Heart left ventricle (tissue), 16 donors: ENCODE measurements around the gene BCKDHA. TPM values are rescaled to one million over a fixed set of nuclear protein-coding genes. Genes with fewer than 3 reads are reported as not detected.
A peak's percentile ranks its signal among the peaks of the same experiment; 100 is the strongest.

Experiments used
- ATAC-seq, 4 donors: fragments of 200-7000 bp; cut with Tn5 transposase; one replicate each; pipeline ENCODE4 v1.9.1; 2020 to 2022; ENCODE audit warnings: moderate library complexity in 4 of 4, mild to moderate bottlenecking in 3 of 4, moderate number of reproducible peaks in 1 of 4
- DNase-seq, 5 donors: peaks; one replicate each; pipeline ENCODE4 v3.0.0-alpha.2; 2020
- H3K27ac ChIP-seq, 12 donors: fragments of 200-600 bp; sonication (generic) in 4 of 12; one replicate each; pipeline versions ENCODE4 v1.5.0 to v1.8.0; 2016 to 2022; ENCODE audit warnings: mild to moderate bottlenecking in 2 of 12
- H3K27me3 ChIP-seq, 9 donors: fragments of 200-600 bp; sonication (generic) in 2 of 9; one replicate each; pipeline versions ENCODE4 v1.5.1 to v1.8.0; 2016 to 2022; ENCODE audit warnings: mild to moderate bottlenecking in 3 of 9
- H3K36me3 ChIP-seq, 9 donors: fragments of 200-600 bp; sonication (generic) in 2 of 9; one replicate each; pipeline versions ENCODE4 v1.5.0 to v1.8.0; 2018 to 2022; ENCODE audit warnings: mild to moderate bottlenecking in 2 of 9
- H3K4me1 ChIP-seq, 12 donors: fragments of 200-600 bp; sonication (generic) in 4 of 12; one replicate each; pipeline versions ENCODE4 v1.5.0 to v1.8.0; 2016 to 2022; ENCODE audit warnings: mild to moderate bottlenecking in 3 of 12
- H3K4me3 ChIP-seq, 12 donors: fragments of 200-600 bp; sonication (generic) in 4 of 12; one replicate each; pipeline versions ENCODE4 v1.5.0 to v1.8.0; 2017 to 2022; ENCODE audit warnings: mild to moderate bottlenecking in 9 of 12, moderate library complexity in 4 of 12
- H3K9me3 ChIP-seq, 12 donors: fragments of 200-600 bp; sonication (generic) in 4 of 12; one replicate each; pipeline versions ENCODE4 v1.5.0 to v1.8.0; 2016 to 2022; ENCODE audit warnings: mild to moderate bottlenecking in 1 of 12
- POLR2A ChIP-seq, 2 donors: fragments of 450-650 bp; IDR thresholded peaks; one replicate each; pipeline ENCODE4 v1.6.1; 2017; ENCODE audit warnings: antibody characterized with exemption in 2 of 2, mild to moderate bottlenecking in 2 of 2, moderate library complexity in 2 of 2
- WGBS, 4 donors: extraction: QIAGEN DNeasy Blood & Tissue Kit in 2 of 4; methylation state at CpG; one replicate each; pipeline versions ENCODE4 v1.1.5 to v1.1.7; 2013 to 2018; 5-methylcytosine and 5-hydroxymethylcytosine counted together
- intact Hi-C, 10 donors: fragments of 100-400 bp; cut with DNase I; formaldehyde crosslinking; loops; one replicate each; pipeline versions ENCODE4 v1.11.1 to v1.14.2; 2022
- polyA plus RNA-seq, 2 donors: library from polyadenylated mRNA; stranded (reverse); fragments of 200-250 nt; gene quantifications; one replicate each; pipeline ENCODE4 v1.2.3, GENCODE V29; 2013
- total RNA-seq, 9 donors: library from RNA; depleted of rRNA in 2 of 9; stranded (reverse); fragments of >200 nt in 2 of 9; fragmentation: NEBNext Ultra II Directional in 3 of 9; extraction: Animal tissue kit (Norgen Biotek cat#: 25700) in 3 of 9; gene quantifications; one replicate each; pipeline versions ENCODE4 v1.1.0 to v1.2.4, GENCODE V29; 2016 to 2023
- TF ChIP-seq, protein P1 (sequence below), 12 donors: fragments of 200-600 bp; sonication (generic) in 4 of 12; IDR thresholded peaks; one replicate each; pipeline versions ENCODE4 v1.5.0 to v1.8.0; 2018 to 2022; ENCODE audit warnings: antibody characterized with exemption in 12 of 12, mild to moderate bottlenecking in 5 of 12
- donor health status: ischemic (EF 13 %, LVEDD 7.1; RV severe dilation, severe dysfunction).
- donor health status: healthy with polysubstance abuse.
- donor health status: DM: no; HTN: yes; CAD: no.
- donor health status: DM: no; HTN: no; CAD: no.
- donor health status: ischemic (EF 25% LVEDD 6.9; RV normal size, moderate dysfunction).
- donor health status: ischemic (EF 25% LVEDD 5.7; RV mildly dilated, moderate dysfunction).
- donor health status: healthy.
- donor health status: DM: yes; HTN: yes; CAD: no.
- donor health status: ischemic (EF 35%, LVEDD 5.7; RV mildly dilated, moderate dysfunction).
- donor health status: nonischemic (EF 11% LVEDD 7.7; RV severe dilation, severe dysfunction).
- donor health status: DM: yes; HTN: yes; CAD: no.
- donor health status: PGD.
- donor health status: ischemic (EF 29% LVEDD 5.4; RV normal size, mild dysfunction).
- donor health status: nonischemic (EF 23%, LVEDD 6.1; RV moderate dilation, normal function).

The BCKDHA gene
- total and polyA plus RNA-seq, 11 donors = 32.0 to 149 (median 39.2) TPM

DNA sequence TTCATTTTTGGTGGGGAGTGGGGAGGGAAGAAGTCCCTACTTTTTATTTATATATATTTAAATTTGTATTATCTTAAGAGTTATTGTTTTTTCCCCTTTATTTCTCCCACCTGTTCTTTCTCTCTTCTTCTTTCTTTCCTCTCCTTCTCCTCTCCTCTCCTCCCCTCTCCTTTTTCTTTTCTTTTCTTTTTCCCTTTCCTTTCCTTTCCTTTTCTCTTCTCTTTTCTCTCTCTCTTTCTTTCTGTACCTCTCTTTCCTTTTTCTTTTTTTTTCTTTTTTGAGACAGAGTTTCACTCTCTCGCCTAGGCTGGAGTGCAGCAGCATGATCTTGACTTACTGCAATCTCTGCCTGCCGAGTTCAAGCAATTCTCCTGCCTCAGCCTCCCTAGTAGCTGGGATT lies 1.9 kb downstream of the BCKDHA start:
- intact Hi-C loops = loop anchor here in 6 of 10 donors (2.0 to 5.0 kb wide), 3 partner anchors 38 to 43 kb away; partner anchors contain the start of genes DMAC2 (in 5 of the 6) and ERICH4 (in 1 of the 6)
- TF ChIP-seq POLR2A (IDR thresholded peaks at IDR 0.05) = no peak
- TF ChIP-seq, protein P1, sequence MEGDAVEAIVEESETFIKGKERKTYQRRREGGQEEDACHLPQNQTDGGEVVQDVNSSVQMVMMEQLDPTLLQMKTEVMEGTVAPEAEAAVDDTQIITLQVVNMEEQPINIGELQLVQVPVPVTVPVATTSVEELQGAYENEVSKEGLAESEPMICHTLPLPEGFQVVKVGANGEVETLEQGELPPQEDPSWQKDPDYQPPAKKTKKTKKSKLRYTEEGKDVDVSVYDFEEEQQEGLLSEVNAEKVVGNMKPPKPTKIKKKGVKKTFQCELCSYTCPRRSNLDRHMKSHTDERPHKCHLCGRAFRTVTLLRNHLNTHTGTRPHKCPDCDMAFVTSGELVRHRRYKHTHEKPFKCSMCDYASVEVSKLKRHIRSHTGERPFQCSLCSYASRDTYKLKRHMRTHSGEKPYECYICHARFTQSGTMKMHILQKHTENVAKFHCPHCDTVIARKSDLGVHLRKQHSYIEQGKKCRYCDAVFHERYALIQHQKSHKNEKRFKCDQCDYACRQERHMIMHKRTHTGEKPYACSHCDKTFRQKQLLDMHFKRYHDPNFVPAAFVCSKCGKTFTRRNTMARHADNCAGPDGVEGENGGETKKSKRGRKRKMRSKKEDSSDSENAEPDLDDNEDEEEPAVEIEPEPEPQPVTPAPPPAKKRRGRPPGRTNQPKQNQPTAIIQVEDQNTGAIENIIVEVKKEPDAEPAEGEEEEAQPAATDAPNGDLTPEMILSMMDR (IDR thresholded peaks at IDR 0.05) = no peak
- Histone ChIP-seq H3K27me3 (no peaks in the 10 kb centered on the region), H3K4me1 (peaks cover 4 to 58% (median 42%) of the 10 kb centered on the region in 12 donors), H3K27ac (no peak overlapping the region), H3K36me3 (peaks cover 0 to 12% (median 0%) of the 10 kb centered on the region in 9 donors), H3K9me3 (no peaks in the 10 kb centered on the region), H3K4me3 (peak overlapping the region in 1 of 12 donors; percentile 95)
- DNase-seq (no peak), ATAC-seq (no peak)
- 83 to 91% (median 90%) methylated on average over 2 of the region's 2 CpGs for WGBS, 4 donors

DNA sequence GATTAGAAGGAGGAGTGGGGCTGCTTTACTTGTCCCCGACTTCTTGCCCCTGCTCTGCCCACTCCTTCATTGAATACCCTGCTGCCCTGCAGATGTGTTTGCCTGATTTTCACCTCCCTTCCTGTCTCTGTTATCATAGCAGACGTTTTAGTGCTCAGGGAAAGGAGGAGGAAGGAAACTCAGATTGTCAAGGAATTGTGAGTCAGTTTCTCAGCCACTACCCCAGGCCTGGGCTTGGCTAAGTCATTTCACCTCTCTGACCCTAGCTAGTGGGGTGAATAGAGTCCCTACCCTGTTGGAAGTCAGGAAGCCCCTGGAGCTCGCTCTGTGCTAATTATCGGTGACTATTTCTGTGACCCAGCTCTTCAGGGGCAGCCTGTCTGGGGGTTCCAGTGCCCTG lies 3.9 kb downstream of the BCKDHA start:
- peak overlapping the region in 9 of 12 donors; percentile 15 to 78 (median 36) for H3K27ac ChIP-seq
- intact Hi-C loops = no loop called here
- H3K9me3 ChIP-seq = no peaks in the 10 kb centered on the region
- TF ChIP-seq, protein P1 (IDR thresholded peaks at IDR 0.05) = no peak
- no peak for TF ChIP-seq POLR2A (IDR thresholded peaks at IDR 0.05)
- peaks cover 0 to 12% (median 0%) of the 10 kb centered on the region in 9 donors for H3K36me3 ChIP-seq
- DNase-seq (no peak), ATAC-seq (peak in 1 of 4 donors; percentile 7)
- WGBS, 4 donors = 51 to 65% (median 55%) methylated on average over 4 of the region's 4 CpGs
- no peak overlapping the region for H3K4me3 ChIP-seq
- H3K4me1 ChIP-seq = peaks cover 4 to 70% (median 52%) of the 10 kb centered on the region in 12 donors
- H3K27me3 ChIP-seq = no peaks in the 10 kb centered on the region

DNA sequence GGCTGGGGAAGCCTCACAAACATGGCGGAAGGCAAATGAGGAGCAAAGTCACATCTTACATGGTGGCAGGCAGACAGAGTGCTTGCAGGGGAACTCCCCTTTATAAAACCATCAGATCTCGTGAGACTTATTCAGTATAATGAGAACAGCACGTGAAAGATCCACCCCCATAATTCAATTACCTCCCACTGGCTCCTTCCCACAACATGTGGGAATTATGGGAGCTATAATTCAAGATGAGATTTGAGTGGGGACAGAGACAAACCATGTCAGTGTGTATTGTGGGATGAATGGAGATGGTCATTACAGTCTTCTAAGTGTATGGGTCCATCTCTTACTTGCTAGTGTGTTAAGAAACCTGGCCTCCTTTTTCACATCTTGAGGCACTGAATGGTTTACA lies 4.4 kb downstream of the BCKDHA start:
- peaks cover 4 to 71% (median 53%) of the 10 kb centered on the region in 12 donors for H3K4me1 ChIP-seq
- H3K9me3 ChIP-seq = no peaks in the 10 kb centered on the region
- 66 to 78% (median 71%) methylated on average over 3 of the region's 3 CpGs for WGBS, 4 donors
- H3K27ac ChIP-seq = peak overlapping the region in 9 of 12 donors; percentile 15 to 78 (median 36)
- H3K27me3 ChIP-seq = no peaks in the 10 kb centered on the region
- peaks cover 0 to 12% (median 0%) of the 10 kb centered on the region in 9 donors for H3K36me3 ChIP-seq
- TF ChIP-seq, protein P1 (IDR thresholded peaks at IDR 0.05) = no peak
- no peak for TF ChIP-seq POLR2A (IDR thresholded peaks at IDR 0.05)
- no peak overlapping the region for H3K4me3 ChIP-seq
- ATAC-seq (no peak), DNase-seq (no peak)
- intact Hi-C loops = no loop called here

DNA sequence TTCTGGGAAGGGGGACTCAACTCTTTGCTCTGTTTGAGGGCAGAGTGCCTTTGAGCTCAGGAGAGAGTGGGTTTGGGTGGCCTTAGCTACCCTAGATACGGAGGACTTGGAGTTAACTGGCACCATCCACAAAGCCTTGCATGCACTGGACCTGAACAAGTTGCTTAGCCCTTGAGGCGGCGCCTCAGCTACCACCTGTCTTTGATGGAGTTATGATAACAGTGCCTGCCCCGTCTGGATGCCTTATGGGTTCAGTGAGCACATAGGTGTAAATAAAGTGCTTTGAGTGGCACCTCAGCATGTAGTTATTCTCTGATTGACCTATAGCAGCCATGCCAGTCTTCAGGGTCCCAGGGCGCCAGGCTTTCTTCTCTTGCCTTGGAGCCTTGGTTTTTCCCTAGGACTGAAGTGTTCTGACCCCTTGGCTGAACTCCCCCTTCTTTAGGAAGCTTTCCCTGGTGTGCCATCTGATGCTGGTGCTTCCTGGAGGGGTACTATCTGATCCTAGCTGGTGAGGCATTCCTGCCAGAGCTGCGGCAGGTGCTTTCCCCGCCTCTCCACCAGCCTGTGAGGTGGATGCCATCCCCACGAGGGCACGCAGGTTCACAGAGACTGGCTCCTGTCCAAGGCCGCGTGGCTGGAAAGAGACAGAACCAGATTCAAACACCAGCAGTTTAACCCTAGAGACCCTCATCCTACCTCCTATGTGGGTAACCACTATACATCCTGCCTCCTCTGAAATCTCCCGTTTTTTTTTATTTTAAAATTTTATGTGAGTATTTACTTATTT lies 5.8 kb downstream of the BCKDHA start:
- Histone ChIP-seq H3K27ac (peak overlapping the region in 9 of 12 donors; percentile 13 to 78 (median 29)), H3K36me3 (peaks cover 0 to 12% (median 0%) of the 10 kb centered on the region in 9 donors), H3K27me3 (no peaks in the 10 kb centered on the region), H3K9me3 (no peaks in the 10 kb centered on the region), H3K4me3 (no peak overlapping the region), H3K4me1 (peaks cover 4 to 79% (median 64%) of the 10 kb centered on the region in 12 donors)
- DNase-seq = no peak
- intact Hi-C loops = no loop called here
- TF ChIP-seq, protein P1 (IDR thresholded peaks at IDR 0.05) = no peak
- TF ChIP-seq POLR2A (IDR thresholded peaks at IDR 0.05) = no peak
- WGBS, 4 donors = 55 to 62% (median 58%) methylated on average over 10 to 12 of the region's 12 CpGs
- no peak for ATAC-seq
